Measurements from ENCODE around the gene DCAF7.

DCAF7 gene

DNA sequence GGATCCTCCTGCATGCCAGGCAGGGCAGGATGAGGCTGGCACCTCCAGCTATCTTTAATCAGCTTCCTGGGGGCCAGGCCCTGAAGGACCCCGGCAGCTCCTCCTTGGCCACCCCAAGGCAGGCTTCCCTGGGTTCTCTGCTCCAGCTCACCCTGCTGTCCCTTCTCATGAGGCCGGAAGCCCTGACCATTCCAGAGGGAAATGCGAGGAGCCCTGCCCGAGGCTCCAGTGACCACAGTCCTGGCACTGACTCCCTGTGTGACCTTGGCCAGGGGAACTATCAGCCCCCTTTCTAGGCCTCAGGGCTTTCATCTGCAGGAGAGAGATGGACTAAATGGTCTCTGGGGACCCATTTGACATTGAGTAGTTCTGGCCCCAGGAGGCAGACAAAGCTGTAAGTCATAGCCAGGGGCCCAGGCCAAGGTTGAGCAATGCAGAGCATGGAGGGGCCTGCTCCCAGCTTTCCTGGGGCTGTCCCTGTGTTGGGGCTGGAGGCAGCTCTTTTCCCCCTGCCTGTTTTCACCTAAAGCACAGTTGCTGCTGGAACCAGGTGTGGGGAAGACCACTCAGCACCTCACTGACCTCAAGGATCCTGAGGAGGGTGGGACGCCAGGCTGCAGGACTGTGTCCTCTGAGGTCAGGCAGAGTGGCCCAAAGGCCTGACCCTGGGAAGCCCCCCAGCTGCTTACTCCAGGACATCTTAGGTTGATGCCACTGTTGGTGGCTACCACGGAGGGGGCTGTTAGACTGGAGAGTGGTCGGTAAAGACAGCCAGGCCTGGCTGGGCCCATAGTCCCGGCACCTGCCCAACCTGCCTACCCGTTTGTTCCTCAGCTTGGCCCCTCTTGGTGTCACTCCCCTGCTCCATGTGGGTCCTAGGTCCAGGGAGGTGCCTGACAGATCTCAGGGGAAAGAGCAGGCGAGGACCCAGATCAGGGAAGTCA lies 19.0 kb upstream of the DCAF7 start:
- TF ChIP-seq, protein P1, sequence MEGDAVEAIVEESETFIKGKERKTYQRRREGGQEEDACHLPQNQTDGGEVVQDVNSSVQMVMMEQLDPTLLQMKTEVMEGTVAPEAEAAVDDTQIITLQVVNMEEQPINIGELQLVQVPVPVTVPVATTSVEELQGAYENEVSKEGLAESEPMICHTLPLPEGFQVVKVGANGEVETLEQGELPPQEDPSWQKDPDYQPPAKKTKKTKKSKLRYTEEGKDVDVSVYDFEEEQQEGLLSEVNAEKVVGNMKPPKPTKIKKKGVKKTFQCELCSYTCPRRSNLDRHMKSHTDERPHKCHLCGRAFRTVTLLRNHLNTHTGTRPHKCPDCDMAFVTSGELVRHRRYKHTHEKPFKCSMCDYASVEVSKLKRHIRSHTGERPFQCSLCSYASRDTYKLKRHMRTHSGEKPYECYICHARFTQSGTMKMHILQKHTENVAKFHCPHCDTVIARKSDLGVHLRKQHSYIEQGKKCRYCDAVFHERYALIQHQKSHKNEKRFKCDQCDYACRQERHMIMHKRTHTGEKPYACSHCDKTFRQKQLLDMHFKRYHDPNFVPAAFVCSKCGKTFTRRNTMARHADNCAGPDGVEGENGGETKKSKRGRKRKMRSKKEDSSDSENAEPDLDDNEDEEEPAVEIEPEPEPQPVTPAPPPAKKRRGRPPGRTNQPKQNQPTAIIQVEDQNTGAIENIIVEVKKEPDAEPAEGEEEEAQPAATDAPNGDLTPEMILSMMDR (IDR thresholded peaks at IDR 0.05; ENCODE audit: control insufficient read depth, insufficient read depth, low read depth, low read length, missing control alignments), result no peak
- H3K4me3 ChIP-seq (ENCODE audit: control insufficient read depth, low read depth, low read length), result no peak overlapping the region
- no peak for DNase-seq (ENCODE audit: low read depth)

- DNase-seq (ENCODE audit: low read depth), result no peak
- TF ChIP-seq, protein P1 (IDR thresholded peaks at IDR 0.05; ENCODE audit: control insufficient read depth, insufficient read depth, low read depth, low read length, missing control alignments), result no peak
- H3K4me3 ChIP-seq (ENCODE audit: control insufficient read depth, low read depth, low read length), result no peak overlapping the region
Observed at GRCh38 chr17:63533433-63534077, 16.7 kb upstream of the DCAF7 start.

GRCh38 chr17:63534078-63534570 lies 16.2 kb upstream of the DCAF7 start:
- no peak for DNase-seq (ENCODE audit: low read depth)
- TF ChIP-seq, protein P1 (IDR thresholded peaks at IDR 0.05; ENCODE audit: control insufficient read depth, insufficient read depth, low read depth, low read length, missing control alignments), result no peak
- no peak overlapping the region for H3K4me3 ChIP-seq (ENCODE audit: control insufficient read depth, low read depth, low read length)

DNA sequence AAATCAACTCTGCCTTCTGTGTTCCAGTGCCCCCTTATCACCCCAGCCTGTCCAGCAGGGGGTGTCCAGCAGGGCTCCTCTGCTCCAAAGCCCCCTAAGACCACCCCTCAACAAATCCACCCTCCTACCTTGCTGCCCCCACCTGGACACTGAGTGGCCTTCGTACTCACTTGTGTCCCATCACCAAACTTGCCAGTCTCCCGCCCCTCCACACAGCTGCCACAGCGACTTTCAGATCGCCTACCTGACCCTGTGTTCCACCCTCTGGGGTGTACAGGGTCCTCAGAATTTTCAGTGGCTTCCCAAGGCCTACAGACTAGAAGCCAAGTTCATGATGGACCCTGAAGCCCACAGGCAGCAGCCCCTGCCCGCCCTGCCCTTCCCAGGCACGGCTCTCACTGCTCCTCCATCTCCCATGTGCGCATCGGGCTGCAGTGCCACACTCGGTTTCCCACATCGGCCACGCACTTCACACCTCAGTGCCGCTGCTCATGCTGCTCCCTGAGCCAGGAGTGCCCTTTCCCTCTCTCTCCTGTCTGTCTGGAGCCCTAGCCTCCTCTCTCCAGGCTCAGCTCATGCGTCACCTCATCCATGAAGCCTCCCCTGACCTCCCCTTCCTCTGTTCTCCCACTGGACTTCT lies 15.3 kb upstream of the DCAF7 start:
- no peak for DNase-seq (ENCODE audit: low read depth)
- H3K4me3 ChIP-seq (ENCODE audit: control insufficient read depth, low read depth, low read length), result no peak overlapping the region
- TF ChIP-seq, protein P1 (IDR thresholded peaks at IDR 0.05; ENCODE audit: control insufficient read depth, insufficient read depth, low read depth, low read length, missing control alignments), result no peak

DNA sequence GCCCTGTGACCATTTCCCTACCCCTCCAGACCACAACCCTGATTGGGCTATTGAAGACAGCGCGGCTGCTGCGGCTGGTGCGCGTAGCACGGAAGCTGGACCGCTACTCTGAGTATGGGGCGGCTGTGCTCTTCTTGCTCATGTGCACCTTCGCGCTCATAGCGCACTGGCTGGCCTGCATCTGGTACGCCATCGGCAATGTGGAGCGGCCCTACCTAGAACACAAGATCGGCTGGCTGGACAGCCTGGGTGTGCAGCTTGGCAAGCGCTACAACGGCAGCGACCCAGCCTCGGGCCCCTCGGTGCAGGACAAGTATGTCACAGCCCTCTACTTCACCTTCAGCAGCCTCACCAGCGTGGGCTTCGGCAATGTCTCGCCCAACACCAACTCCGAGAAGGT lies 14.6 kb upstream of the DCAF7 start:
- DNase-seq (ENCODE audit: low read depth), result no peak
- TF ChIP-seq, protein P1 (IDR thresholded peaks at IDR 0.05; ENCODE audit: control insufficient read depth, insufficient read depth, low read depth, low read length, missing control alignments), result no peak
- H3K4me3 ChIP-seq (ENCODE audit: control insufficient read depth, low read depth, low read length), result no peak overlapping the region

DNA sequence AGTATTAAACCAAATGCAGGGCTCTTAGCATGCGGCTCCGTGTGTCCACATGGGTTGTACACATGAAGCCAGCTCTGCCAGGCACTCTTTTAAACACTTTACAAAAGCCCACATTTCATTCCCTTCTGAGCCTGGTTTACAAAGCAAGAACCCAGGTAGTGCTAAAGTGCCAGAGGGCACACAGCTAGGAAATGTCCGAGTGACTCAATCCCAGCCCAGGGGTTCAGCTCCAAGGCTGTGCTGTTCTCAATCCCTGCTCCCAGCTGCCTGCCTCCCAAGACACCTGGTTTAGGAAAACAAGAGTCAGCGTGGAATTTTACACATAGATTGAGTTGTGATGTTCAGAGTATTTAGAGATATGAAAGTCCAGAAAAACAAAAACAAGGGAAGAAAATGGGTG lies 13.3 kb upstream of the DCAF7 start:
- TF ChIP-seq, protein P1 (IDR thresholded peaks at IDR 0.05; ENCODE audit: control insufficient read depth, insufficient read depth, low read depth, low read length, missing control alignments), result no peak
- DNase-seq (ENCODE audit: low read depth), result no peak
- H3K4me3 ChIP-seq (ENCODE audit: control insufficient read depth, low read depth, low read length), result no peak overlapping the region
